ENCODE results near the gene ZFR. TPM values are rescaled to one million over a fixed set of nuclear protein-coding genes. Genes with fewer than 3 reads are reported as not detected.
A peak's percentile ranks its signal among the peaks of the same experiment; 100 is the strongest.

Gene ZFR
- total and polyA plus RNA-seq, 9 of the 15 experiments (the other 6 are each of a cell fraction or from before 2014, with no cell fraction given): 35.5 to 108 (median 71.1) TPM

DNA sequence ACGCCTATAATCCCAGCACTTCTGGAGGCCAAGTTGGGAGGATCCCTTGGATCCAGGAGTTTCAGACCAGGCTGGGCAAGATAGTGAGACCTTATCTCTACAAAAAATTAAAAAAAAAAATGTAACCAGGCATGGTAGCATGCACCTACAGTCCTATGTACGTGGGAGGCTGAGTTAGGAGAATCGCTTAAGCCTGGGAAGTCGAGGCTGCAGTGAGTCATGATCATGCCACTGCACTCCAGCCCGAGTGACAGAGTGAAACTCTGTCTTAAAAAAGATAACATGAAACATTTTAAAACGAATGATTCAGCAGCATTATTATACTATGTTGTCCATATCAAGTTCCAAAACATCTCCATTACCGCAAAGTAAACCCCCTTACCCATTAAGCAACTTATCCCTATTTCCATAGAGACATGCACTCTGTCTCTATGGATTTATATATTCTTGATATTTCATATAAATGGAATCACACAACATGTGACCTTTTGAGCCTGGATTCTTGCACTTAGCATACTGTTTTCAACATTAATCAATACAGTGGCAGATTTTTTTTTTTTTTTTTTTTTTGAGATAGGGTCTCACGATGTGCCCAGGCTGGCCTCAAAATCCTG, 74.9 kb downstream of the ZFR start (continued):
- TF ChIP-seq GATAD2A (IDR thresholded peaks at IDR 0.05) (peak; percentile 92), LEF1 (IDR thresholded peaks at IDR 0.05) (peak; percentile 66; the same call in 1 of the 2 replicates), ARID1B (IDR thresholded peaks at IDR 0.05) (peak; percentile 97), ZNF384 (IDR thresholded peaks at IDR 0.05; ENCODE audit: low read depth, low read length) (peak; percentile 92), BRD9 (IDR thresholded peaks at IDR 0.05; ENCODE audit: low read depth, partially characterized antibody) (peak; percentile 79), MAFK (IDR thresholded peaks at IDR 0.05; ENCODE audit: low read length) (peak; percentile 67), TOE1 (IDR thresholded peaks at IDR 0.05; ENCODE audit: borderline replicate concordance) (peak; percentile 77), TOE1 (CRISPR knock-in tag; IDR thresholded peaks at IDR 0.05; ENCODE audit: borderline replicate concordance, low read depth) (no peak), DACH1 (IDR thresholded peaks at IDR 0.05; ENCODE audit: partially characterized antibody) (peak; percentile 22), HDAC2 (IDR thresholded peaks at IDR 0.05) (peak; percentile 94), ZNF551 (CRISPR knock-in tag; IDR thresholded peaks at IDR 0.05) (no peak), ARHGAP35 (IDR thresholded peaks at IDR 0.05; ENCODE audit: partially characterized antibody) (no peak)
- TF ChIP-seq, protein P1, sequence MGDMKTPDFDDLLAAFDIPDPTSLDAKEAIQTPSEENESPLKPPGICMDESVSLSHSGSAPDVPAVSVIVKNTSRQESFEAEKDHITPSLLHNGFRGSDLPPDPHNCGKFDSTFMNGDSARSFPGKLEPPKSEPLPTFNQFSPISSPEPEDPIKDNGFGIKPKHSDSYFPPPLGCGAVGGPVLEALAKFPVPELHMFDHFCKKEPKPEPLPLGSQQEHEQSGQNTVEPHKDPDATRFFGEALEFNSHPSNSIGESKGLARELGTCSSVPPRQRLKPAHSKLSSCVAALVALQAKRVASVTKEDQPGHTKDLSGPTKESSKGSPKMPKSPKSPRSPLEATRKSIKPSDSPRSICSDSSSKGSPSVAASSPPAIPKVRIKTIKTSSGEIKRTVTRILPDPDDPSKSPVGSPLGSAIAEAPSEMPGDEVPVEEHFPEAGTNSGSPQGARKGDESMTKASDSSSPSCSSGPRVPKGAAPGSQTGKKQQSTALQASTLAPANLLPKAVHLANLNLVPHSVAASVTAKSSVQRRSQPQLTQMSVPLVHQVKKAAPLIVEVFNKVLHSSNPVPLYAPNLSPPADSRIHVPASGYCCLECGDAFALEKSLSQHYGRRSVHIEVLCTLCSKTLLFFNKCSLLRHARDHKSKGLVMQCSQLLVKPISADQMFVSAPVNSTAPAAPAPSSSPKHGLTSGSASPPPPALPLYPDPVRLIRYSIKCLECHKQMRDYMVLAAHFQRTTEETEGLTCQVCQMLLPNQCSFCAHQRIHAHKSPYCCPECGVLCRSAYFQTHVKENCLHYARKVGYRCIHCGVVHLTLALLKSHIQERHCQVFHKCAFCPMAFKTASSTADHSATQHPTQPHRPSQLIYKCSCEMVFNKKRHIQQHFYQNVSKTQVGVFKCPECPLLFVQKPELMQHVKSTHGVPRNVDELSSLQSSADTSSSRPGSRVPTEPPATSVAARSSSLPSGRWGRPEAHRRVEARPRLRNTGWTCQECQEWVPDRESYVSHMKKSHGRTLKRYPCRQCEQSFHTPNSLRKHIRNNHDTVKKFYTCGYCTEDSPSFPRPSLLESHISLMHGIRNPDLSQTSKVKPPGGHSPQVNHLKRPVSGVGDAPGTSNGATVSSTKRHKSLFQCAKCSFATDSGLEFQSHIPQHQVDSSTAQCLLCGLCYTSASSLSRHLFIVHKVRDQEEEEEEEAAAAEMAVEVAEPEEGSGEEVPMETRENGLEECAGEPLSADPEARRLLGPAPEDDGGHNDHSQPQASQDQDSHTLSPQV (IDR thresholded peaks at IDR 0.05): peak; percentile 43; the same call in 1 of the 2 replicates
- TF ChIP-seq, protein P2, sequence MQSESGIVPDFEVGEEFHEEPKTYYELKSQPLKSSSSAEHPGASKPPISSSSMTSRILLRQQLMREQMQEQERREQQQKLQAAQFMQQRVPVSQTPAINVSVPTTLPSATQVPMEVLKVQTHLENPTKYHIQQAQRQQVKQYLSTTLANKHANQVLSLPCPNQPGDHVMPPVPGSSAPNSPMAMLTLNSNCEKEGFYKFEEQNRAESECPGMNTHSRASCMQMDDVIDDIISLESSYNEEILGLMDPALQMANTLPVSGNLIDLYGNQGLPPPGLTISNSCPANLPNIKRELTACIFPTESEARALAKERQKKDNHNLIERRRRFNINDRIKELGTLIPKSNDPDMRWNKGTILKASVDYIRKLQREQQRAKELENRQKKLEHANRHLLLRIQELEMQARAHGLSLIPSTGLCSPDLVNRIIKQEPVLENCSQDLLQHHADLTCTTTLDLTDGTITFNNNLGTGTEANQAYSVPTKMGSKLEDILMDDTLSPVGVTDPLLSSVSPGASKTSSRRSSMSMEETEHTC (IDR thresholded peaks at IDR 0.05): peak; percentile 96
- TF ChIP-seq, protein P3, sequence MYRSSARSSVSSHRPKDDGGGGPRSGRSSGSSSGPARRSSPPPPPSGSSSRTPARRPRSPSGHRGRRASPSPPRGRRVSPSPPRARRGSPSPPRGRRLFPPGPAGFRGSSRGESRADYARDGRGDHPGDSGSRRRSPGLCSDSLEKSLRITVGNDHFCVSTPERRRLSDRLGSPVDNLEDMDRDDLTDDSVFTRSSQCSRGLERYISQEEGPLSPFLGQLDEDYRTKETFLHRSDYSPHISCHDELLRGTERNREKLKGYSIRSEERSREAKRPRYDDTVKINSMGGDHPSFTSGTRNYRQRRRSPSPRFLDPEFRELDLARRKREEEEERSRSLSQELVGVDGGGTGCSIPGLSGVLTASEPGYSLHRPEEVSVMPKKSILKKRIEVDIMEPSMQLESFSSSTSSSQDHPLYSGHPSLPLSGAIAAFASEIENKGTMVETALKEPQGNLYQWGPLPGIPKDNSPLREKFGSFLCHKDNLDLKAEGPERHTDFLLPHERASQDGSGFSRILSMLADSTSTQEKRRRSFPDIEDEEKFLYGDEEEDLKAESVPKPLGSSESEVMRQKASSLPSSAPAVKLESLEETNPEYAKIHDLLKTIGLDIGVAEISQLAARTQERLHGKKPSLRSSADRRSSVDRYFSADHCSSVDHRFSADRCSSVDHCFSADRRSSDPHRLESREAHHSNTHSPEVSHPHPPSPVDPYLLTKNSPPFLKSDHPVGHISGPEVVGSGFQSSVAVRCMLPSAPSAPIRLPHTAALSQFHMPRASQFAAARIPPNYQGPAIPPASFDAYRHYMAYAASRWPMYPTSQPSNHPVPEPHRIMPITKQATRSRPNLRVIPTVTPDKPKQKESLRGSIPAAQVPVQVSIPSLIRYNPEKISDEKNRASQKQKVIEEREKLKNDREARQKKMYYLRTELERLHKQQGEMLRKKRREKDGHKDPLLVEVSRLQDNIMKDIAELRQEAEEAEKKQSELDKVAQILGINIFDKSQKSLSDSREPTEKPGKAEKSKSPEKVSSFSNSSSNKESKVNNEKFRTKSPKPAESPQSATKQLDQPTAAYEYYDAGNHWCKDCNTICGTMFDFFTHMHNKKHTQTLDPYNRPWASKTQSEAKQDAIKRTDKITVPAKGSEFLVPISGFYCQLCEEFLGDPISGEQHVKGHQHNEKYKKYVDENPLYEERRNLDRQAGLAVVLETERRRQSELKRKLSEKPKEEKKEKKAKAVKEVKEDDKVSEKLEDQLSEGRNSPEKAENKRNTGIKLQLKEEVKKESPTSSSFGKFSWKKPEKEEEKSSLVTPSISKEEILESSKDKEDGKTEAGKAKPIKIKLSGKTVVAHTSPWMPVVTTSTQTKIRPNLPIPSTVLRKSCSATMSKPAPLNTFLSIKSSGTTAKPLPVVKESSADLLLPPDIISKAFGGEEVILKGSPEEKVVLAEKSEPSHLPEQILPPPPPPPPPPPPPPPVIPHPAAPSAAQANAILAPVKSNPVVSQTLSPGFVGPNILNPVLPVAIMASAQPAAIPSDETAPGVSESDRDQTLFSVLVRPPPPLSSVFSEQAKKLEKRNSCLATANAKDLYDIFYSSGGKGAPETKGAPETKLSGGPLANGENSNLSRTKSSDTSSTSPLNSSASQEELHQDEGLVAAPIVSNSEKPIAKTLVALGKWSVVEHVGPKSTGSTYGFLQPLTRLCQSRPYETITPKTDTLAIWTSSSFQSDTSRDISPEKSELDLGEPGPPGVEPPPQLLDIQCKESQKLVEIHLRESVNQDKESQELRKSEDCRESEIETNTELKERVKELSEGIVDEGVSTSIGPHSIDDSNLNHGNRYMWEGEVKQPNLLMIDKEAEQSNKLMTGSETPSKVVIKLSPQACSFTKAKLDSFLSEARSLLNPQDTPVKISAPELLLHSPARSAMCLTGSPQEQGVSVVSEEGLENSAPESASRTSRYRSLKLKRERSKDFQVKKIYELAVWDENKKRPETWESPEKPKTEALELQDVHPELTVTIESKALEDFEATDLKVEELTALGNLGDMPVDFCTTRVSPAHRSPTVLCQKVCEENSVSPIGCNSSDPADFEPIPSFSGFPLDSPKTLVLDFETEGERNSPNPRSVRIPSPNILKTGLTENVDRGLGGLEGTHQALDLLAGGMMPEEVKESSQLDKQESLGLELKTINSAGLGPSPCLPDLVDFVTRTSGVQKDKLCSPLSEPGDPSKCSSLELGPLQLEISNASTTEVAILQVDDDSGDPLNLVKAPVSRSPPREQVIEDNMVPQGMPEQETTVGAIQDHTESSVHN (IDR thresholded peaks at IDR 0.05; ENCODE audit: borderline replicate concordance in 1 of 2, low read depth in 1 of 2): 0 out of 4 replicates have a peak, but pooled peaks of 1 of the 2 experiments have one; percentile 26
